ENCODE results near the gene HES7.

DNA sequence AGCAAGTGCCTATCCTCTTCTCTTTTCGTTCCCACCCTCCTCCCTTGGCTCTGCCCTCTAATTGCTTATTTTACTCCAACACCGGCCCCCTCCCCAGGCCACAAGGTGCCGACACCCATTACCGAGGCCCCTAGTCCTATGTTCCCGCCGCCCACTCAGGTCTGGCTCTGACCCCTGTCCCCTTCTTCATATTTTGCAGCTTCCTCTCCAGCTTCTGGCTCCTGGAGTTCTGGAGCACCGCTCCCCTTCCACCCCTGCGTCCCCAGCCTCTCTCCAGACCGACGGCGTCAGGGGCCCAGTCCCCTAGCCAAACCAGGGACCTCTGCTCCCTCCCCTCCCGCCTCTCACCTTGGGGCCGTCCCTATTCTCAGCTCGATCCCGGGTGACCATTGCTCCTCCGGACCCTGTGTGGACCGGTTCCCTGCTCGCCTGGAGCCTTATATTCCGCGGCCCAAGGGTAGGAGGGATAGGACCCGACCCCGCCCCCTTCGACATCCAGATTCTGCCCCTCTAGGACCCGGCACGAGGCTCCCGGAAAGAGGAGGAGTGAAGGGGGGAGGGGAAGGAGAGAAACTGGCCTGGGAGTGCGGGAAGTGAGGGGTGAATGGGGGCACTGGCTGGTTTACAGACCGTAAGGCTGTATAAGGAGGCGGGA is at the start of gene HES7:
- TF ChIP-seq, protein P1, sequence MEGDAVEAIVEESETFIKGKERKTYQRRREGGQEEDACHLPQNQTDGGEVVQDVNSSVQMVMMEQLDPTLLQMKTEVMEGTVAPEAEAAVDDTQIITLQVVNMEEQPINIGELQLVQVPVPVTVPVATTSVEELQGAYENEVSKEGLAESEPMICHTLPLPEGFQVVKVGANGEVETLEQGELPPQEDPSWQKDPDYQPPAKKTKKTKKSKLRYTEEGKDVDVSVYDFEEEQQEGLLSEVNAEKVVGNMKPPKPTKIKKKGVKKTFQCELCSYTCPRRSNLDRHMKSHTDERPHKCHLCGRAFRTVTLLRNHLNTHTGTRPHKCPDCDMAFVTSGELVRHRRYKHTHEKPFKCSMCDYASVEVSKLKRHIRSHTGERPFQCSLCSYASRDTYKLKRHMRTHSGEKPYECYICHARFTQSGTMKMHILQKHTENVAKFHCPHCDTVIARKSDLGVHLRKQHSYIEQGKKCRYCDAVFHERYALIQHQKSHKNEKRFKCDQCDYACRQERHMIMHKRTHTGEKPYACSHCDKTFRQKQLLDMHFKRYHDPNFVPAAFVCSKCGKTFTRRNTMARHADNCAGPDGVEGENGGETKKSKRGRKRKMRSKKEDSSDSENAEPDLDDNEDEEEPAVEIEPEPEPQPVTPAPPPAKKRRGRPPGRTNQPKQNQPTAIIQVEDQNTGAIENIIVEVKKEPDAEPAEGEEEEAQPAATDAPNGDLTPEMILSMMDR (IDR thresholded peaks at IDR 0.05): no peak
- no peak for TF ChIP-seq ZFX (IDR thresholded peaks at IDR 0.05; ENCODE audit: borderline replicate concordance)

All from 22Rv1 (cell line).